ENCODE measurements around the gene ARHGEF7. TPM values are rescaled to one million over a fixed set of nuclear protein-coding genes. Genes with fewer than 3 reads are reported as not detected.
"Not testable (repeated sequence)": the region's sequence is repeated elsewhere in the genome, so short reads cannot be mapped to it uniquely, and the experiment has no call there.

ARHGEF7 gene
- total RNA-seq, result 10 to 100 TPM; 67.9 to 68.9 TPM

DNA sequence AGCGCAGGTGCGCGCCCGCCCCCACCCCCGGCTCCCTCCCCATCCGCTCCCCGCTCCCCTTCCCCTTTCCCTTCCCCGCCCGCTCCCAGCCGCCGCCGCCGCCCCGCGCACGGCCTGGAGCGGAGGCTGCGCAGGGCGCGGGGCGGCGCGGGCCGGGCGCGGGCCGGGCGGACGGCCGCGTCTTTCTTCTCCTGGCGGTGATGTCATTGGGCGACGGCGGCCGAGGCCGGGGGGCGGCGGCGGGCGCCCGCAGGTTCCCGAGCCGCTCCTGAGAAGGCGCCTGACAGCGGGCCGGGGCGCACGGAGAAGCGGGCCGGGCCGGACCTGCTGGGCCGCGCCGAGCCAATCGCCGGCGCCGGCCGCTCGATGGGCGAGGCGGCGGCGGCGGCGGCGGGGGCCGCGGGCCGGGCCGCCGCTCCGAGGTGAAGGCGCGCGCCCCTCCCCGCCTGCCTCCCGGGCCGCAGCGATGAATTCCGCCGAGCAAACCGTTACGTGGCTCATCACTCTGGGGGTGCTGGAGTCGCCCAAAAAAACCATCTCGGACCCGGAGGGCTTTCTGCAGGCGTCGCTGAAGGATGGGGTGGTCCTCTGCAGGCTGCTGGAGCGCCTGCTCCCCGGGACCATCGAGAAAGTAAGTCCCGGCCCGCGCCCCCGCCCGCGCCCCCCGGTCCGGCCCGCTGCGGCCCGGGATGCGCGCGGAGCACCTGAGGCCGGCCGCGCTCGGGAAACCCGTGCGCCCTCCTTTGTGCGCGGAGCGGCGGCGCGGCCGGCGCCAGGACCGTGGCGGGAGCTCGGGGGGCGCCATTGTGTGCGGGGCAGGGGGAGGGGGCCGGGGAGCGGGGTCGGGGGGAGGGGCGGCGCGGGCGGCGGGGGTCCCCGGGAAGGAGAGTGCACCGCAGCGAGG is at the start of gene ARHGEF7:
Gene ARHGEF7 (plus strand): TSS at position 250 of the 904 bp plus-strand sequence. CDS start 217 bp downstream, at position 467.
- H3K27me3 Mint-ChIP-seq, result peaks cover 82% of the 10 kb centered on the region
- DNase-seq, result no peak
- CTCF ChIA-PET, result no interaction called here
- no peaks in the 10 kb centered on the region for H3K36me3 Mint-ChIP-seq (ENCODE audit: low read depth)
- peak within 1 kb of the TSS; percentile 70 for H3K4me3 Mint-ChIP-seq
- no peak within 1 kb of the TSS for H3K27ac Mint-ChIP-seq
- POLR2A ChIA-PET, result no interaction called here
- no peaks in the 10 kb centered on the region for H3K9me3 Mint-ChIP-seq
- peaks cover 14% of the 10 kb centered on the region for H3K4me1 Mint-ChIP-seq

DNA sequence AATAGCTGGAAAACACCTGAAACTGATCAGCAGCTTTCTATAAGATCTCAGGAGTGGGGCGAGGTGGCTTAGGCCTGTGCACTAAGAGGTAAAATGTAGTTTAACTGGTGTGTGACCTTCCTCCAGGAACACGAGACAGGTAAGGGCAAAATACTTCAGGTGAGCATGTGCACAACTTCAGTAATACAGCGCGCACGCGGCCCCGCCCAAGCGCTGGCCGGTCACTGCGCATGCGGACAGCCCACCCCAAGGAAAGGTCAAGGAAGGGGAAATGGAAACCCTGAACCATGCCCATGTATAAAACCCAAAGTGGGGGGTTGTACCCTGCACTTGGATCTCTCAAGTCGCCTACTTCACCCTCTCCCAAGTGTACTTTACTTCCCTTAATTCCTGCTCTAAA is 49.4 kb upstream of the ARHGEF7 start:
- no peak for DNase-seq
- no peak overlapping the region for H3K27ac Mint-ChIP-seq
- POLR2A ChIA-PET, result no interaction called here
- H3K4me3 Mint-ChIP-seq, result no peak overlapping the region
- peaks cover 2% of the 10 kb centered on the region for H3K36me3 Mint-ChIP-seq (ENCODE audit: low read depth)
- H3K9me3 Mint-ChIP-seq, result peaks cover 1% of the 10 kb centered on the region
- peaks cover 7% of the 10 kb centered on the region for H3K4me1 Mint-ChIP-seq
- CTCF ChIA-PET, result interaction anchor here (0.9 kb wide), 1 partner anchor 150 kb away, joined by 4 read pairs; the partner anchor contains the start of gene ANKRD10
- peaks cover 52% of the 10 kb centered on the region for H3K27me3 Mint-ChIP-seq

DNA sequence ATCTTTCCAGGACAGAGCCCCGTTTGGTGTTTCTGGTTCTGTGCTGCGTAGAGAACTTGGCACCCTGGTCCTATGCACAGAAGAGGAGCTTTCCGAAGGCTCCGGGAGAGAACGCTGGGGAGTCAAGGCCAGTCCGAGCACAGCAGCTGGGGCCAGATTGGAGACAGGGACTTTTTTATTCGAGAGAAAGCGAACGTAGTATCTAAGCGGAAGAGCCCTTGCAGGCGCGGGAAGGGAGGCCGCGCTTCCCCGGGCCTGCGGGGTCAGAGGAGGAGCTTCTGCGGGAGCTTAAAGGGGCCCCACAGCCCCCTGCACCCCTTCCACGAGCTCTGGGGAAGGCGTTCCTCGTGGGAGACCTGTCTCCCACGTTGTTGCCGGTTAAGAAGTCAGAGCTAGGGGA is 48.6 kb upstream of the ARHGEF7 start:
- Mint-ChIP-seq H3K4me3 (peak overlapping the region; percentile 12), H3K27ac (no peak overlapping the region), H3K27me3 (peaks cover 56% of the 10 kb centered on the region), H3K4me1 (peaks cover 10% of the 10 kb centered on the region), H3K36me3 (ENCODE audit: low read depth) (peaks cover 6% of the 10 kb centered on the region), H3K9me3 (peaks cover 8% of the 10 kb centered on the region)
- POLR2A ChIA-PET, result interaction anchor here (1.2 to 1.9 kb wide), 2 partner anchors 151 to 152 kb away, joined by 3 to 5 read pairs; no protein-coding TSS in a partner anchor
- no peak for DNase-seq
- CTCF ChIA-PET, result interaction anchor here (0.9 to 3.3 kb wide), 13 partner anchors 9 to 182 kb away, joined by 3 to 43 read pairs (median 7); partner anchors contain the start of gene ANKRD10

DNA sequence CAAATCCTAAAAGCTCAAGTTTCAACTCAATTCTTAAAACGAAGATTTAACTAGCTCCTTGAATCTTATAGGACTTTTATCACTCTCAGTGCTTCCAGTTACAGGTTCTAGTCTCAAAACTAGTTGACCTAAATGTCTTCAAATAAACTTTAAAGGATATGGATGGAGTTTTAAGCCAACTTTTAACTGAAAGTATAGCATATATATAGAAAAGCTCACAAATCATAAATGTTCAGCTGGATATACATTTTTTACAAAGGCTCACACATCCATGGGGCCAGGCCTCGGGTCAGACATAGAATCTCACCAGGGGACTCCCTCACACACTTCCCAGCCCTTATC is 47.1 kb upstream of the ARHGEF7 start:
- H3K27ac Mint-ChIP-seq, result no peak overlapping the region
- H3K9me3 Mint-ChIP-seq, result peaks cover 11% of the 10 kb centered on the region
- peaks cover 10% of the 10 kb centered on the region for H3K4me1 Mint-ChIP-seq
- CTCF ChIA-PET, result interaction anchor here (0.7 to 3.3 kb wide), 68 partner anchors 9 to 1376 kb away, joined by 3 to 43 read pairs (median 4); partner anchors contain the start of gene ANKRD10
- DNase-seq, result no peak
- POLR2A ChIA-PET, result interaction anchor here (1.9 kb wide), 1 partner anchor 154 kb away, joined by 5 read pairs; no protein-coding TSS in a partner anchor
- H3K4me3 Mint-ChIP-seq, result no peak overlapping the region
- H3K36me3 Mint-ChIP-seq (ENCODE audit: low read depth), result peaks cover 8% of the 10 kb centered on the region
- peaks cover 58% of the 10 kb centered on the region for H3K27me3 Mint-ChIP-seq

DNA sequence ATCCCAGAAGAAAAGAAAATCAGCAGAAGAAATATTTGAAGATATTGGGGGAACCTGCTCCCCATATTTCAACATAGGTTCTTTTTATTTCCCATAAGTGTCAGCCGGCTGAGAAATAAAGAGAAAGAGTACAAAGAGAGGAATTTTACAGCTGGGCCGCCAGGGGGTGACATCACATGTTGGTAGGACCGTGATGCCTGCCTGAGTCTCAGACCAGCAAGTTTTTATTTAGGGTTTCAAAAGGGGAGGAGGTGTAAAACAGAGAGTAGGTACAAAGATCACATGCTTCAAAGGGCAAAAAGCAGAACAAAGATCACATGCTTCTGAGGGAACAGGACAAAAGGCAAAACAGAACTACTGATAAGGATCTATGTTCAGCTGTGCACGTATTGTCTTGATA is 44.0 kb upstream of the ARHGEF7 start:
- CTCF ChIA-PET, result interaction anchor here (0.7 kb wide), 1 partner anchor 11 kb away, joined by 3 read pairs; no protein-coding TSS in a partner anchor
- H3K36me3 Mint-ChIP-seq (ENCODE audit: low read depth), result peaks cover 10% of the 10 kb centered on the region
- H3K9me3 Mint-ChIP-seq, result peaks cover 22% of the 10 kb centered on the region
- H3K4me1 Mint-ChIP-seq, POLR2A ChIA-PET, H3K4me3 Mint-ChIP-seq, H3K27ac Mint-ChIP-seq: not testable (repeated sequence)
- peaks cover 47% of the 10 kb centered on the region for H3K27me3 Mint-ChIP-seq
- DNase-seq, result peak; percentile 32

DNA sequence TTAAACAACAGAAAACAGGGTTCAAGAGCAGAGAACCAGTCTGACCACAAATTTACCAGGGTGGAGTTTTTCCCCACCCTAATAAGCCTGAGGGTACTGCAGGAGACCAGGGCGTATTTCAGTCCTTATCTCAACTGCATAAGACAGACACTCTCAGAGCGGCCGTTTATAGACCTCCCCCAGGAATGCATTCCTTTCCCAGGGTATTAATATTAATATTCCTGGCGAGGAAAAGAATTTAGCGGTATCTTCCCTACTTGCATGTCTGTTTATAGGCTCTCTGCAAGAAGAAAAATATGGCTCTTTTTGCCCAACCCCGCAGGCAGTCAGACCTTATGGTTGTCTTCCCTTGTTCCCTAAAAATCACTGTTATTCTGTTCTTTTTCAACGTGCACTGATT is 43.6 kb upstream of the ARHGEF7 start:
- H3K27ac Mint-ChIP-seq, H3K4me1 Mint-ChIP-seq, DNase-seq, POLR2A ChIA-PET, CTCF ChIA-PET, H3K4me3 Mint-ChIP-seq: not testable (repeated sequence)
- Mint-ChIP-seq H3K36me3 (ENCODE audit: low read depth) (peaks cover 10% of the 10 kb centered on the region), H3K9me3 (peaks cover 22% of the 10 kb centered on the region), H3K27me3 (peaks cover 43% of the 10 kb centered on the region)

DNA sequence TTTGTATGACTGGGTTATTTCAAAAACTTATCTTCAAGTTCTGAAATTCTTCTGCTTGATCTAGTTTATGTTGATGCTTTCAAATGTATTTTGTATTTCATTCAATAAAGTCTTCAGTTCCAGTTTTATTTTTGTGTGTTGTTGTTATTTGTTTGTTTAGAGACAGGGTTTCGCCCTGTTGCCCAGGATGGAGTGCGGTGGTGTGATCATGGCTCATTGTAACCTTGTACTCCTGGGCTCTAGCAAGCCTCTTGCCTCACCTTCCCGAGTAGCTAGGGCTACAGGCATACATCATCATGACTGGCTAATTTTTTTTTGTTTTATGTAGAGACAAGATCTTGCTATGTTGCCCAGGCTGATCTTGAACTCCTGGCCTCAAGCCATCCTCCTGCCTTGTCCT is 40.3 kb upstream of the ARHGEF7 start:
- ChIA-PET POLR2A (no interaction called here), CTCF (interaction anchor here (1.0 kb wide), 1 partner anchor 151 kb away, joined by 3 read pairs; no protein-coding TSS in a partner anchor)
- no peak overlapping the region for H3K27ac Mint-ChIP-seq
- peaks cover 10% of the 10 kb centered on the region for H3K36me3 Mint-ChIP-seq (ENCODE audit: low read depth)
- no peak overlapping the region for H3K4me3 Mint-ChIP-seq
- H3K9me3 Mint-ChIP-seq, result peaks cover 22% of the 10 kb centered on the region
- peaks cover 35% of the 10 kb centered on the region for H3K27me3 Mint-ChIP-seq
- no peak for DNase-seq
- peaks cover 4% of the 10 kb centered on the region for H3K4me1 Mint-ChIP-seq

GRCh38 chr13:111076155-111077013 is 38.7 kb upstream of the ARHGEF7 start:
- Mint-ChIP-seq H3K4me3 (no peak overlapping the region), H3K27ac (no peak overlapping the region), H3K4me1 (no peaks in the 10 kb centered on the region), H3K27me3 (peaks cover 24% of the 10 kb centered on the region), H3K9me3 (peaks cover 14% of the 10 kb centered on the region), H3K36me3 (ENCODE audit: low read depth) (peaks cover 5% of the 10 kb centered on the region)
- ChIA-PET CTCF (interaction anchor here (1.1 kb wide), 1 partner anchor 9 kb away, joined by 3 read pairs; no protein-coding TSS in a partner anchor), POLR2A (no interaction called here)
- DNase-seq, result no peak

- no peak overlapping the region for H3K4me3 Mint-ChIP-seq
- ChIA-PET POLR2A (no interaction called here), CTCF (no interaction called here)
These were observed 35.7 kb upstream of the ARHGEF7 start for GRCh38 chr13:111079375-111079774.

DNA sequence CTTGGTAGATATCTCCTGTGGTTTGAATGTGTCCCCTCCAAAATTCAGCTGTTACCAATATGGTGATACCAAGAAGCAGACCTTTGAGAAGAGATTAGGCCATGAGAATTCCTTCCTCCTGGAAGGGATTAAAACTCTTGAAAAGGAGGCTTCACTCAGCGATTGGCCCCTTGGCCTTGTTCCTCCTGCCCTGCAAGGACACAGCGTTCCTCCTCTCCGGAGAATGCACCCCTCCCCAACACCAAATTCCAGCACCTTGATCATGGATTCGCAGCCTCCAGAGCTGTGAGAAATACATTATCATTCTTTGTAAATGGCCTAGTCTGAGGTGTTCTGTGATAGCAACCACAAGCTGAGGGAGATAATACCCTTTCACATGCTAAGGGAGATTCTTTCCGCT is 34.5 kb upstream of the ARHGEF7 start:
- Mint-ChIP-seq H3K4me1 (no peaks in the 10 kb centered on the region), H3K4me3 (no peak overlapping the region), H3K9me3 (peaks cover 1% of the 10 kb centered on the region), H3K27me3 (peaks cover 12% of the 10 kb centered on the region), H3K27ac (no peak overlapping the region), H3K36me3 (ENCODE audit: low read depth) (peaks cover 2% of the 10 kb centered on the region)
- no peak for DNase-seq
- CTCF ChIA-PET, result no interaction called here
- POLR2A ChIA-PET, result no interaction called here

More at GRCh38 chr13:111079375-111079774, 35.7 kb upstream of the ARHGEF7 start:
- peaks cover 11% of the 10 kb centered on the region for H3K9me3 Mint-ChIP-seq
- H3K27me3 Mint-ChIP-seq, result peaks cover 19% of the 10 kb centered on the region
- no peak overlapping the region for H3K27ac Mint-ChIP-seq
- H3K4me1 Mint-ChIP-seq, result no peaks in the 10 kb centered on the region
- no peak for DNase-seq
- H3K36me3 Mint-ChIP-seq (ENCODE audit: low read depth), result peaks cover 2% of the 10 kb centered on the region

DNA sequence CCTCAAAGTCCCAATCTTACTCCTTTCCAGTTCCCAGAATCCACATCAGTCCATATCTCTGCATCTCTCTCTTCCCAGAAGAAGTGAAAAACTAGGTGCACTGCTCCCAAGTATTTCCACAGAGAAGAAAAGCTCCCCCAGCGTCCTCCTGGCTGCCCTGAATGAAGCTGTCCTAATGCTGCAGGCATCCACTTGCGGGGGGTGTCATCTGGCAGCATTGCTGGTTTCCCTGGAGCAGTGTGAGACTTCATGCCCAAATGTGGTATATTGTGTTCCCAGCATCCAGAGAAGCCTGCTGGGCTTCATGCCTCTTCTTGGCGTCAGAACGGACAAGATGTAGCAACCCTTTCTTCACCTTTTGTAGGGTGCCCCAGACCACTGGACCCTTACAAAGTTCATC is 32.9 kb upstream of the ARHGEF7 start:
- Mint-ChIP-seq H3K27me3 (peaks cover 15% of the 10 kb centered on the region), H3K27ac (no peak overlapping the region), H3K9me3 (no peaks in the 10 kb centered on the region), H3K36me3 (ENCODE audit: low read depth) (no peaks in the 10 kb centered on the region), H3K4me1 (no peaks in the 10 kb centered on the region), H3K4me3 (no peak overlapping the region)
- no peak for DNase-seq
- POLR2A ChIA-PET, result no interaction called here
- CTCF ChIA-PET, result interaction anchor here (1.0 kb wide), 1 partner anchor 15 kb away, joined by 3 read pairs; no protein-coding TSS in a partner anchor

DNA sequence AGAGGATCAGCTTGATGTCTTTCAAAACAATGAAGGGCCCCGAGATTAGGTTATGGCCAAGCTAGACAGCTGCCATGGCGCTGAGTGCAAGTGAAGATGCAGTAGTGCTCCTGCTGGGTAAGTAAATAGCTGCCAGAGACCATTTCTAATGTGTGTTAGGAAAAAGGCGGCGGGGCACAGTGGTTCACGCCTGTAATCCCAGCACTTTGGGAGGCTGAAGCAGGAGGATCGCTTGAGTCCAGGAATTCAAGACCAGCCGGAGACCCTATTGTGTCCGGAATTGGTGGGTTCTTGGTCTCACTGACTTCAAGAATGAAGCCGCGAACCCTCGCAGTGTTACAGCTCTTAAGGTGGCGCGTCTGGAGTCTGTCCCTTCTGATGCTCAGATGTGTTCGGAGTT is 32.3 kb upstream of the ARHGEF7 start:
- POLR2A ChIA-PET; H3K27ac Mint-ChIP-seq; DNase-seq; H3K36me3 Mint-ChIP-seq (ENCODE audit: low read depth); H3K9me3 Mint-ChIP-seq; H3K4me3 Mint-ChIP-seq; H3K4me1 Mint-ChIP-seq: not testable (repeated sequence)
- CTCF ChIA-PET, result interaction anchor here (1.0 kb wide), 1 partner anchor 15 kb away, joined by 3 read pairs; no protein-coding TSS in a partner anchor
- H3K27me3 Mint-ChIP-seq, result peaks cover 17% of the 10 kb centered on the region

DNA sequence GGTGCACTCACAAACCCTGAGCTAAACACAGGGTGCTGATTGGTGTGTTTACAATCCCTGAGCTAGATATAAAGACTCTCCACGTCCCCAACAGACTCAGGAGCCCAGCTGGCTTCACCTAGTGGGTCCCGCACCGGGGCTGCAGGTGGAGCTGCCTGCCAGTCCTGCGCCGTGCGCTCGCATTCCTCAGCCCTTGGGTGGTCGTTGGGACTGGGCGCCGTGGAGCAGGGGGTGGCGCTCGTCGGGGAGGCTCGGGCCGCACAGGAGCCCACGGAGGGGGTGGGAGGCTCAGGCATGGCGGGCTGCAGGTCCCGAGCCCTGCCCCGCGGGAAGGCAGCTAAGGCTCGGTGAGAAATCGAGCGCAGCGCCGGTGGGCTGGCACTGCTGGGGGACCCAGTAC is 31.4 kb upstream of the ARHGEF7 start:
- H3K4me3 Mint-ChIP-seq, CTCF ChIA-PET: not testable (repeated sequence)

More for the DNA sequence above, 31.4 kb upstream of the ARHGEF7 start:
- H3K27ac Mint-ChIP-seq; POLR2A ChIA-PET; DNase-seq; H3K36me3 Mint-ChIP-seq (ENCODE audit: low read depth); H3K9me3 Mint-ChIP-seq; H3K4me1 Mint-ChIP-seq: not testable (repeated sequence)
- peaks cover 16% of the 10 kb centered on the region for H3K27me3 Mint-ChIP-seq

Data from activated CD4-positive, alpha-beta memory T cell treated with anti-CD3 and anti-CD28 coated beads, Interleukin-2, amount 10 ng/mL, durations not matched to agents 7 days and 5 days (primary cell).